Activated CD4-positive, alpha-beta T cell treated with anti-CD3 and anti-CD28 coated beads for 36 hours (primary cell): Measurements from ENCODE around the gene RFT1. TPM values are rescaled to one million over a fixed set of nuclear protein-coding genes. Genes with fewer than 3 reads are reported as not detected.

Experiments
- ATAC-seq: fragments of 200-7000 bp; cut with Tn5 transposase; one replicate; pipeline ENCODE4 v1.10.0; 2021; ENCODE audit warnings: mild to moderate bottlenecking, moderate library complexity
- CTCF ChIA-PET: fragments of 350-600 bp; sonication (Branson Sonifier 250); formaldehyde crosslinking; loops from one replicate; lab custom pipeline; 2021; ENCODE audit warnings: antibody characterized with exemption; lab: Charles Lee
- POLR2A ChIA-PET: fragments of 350-600 bp; sonication (Branson Sonifier 250); formaldehyde crosslinking; loops from one replicate; lab custom pipeline; 2021; ENCODE audit warnings: antibody characterized with exemption, inconsistent platforms; lab: Charles Lee
- DNase-seq: peaks from one replicate; pipeline ENCODE4 v3.0.0-alpha.2; 2020
- H3K27ac Mint-ChIP-seq: one replicate; pipeline ENCODE4 v1.8.0; 2021; ENCODE audit warnings: mixed read lengths
- H3K27me3 Mint-ChIP-seq: one replicate; pipeline ENCODE4 v1.8.0; 2021; ENCODE audit warnings: mixed read lengths
- H3K36me3 Mint-ChIP-seq: one replicate; pipeline ENCODE4 v1.8.0; 2021; ENCODE audit warnings: low read depth, mixed read lengths
- H3K4me1 Mint-ChIP-seq: one replicate; pipeline ENCODE4 v1.8.0; 2021; ENCODE audit warnings: mixed read lengths
- H3K4me3 Mint-ChIP-seq: one replicate; pipeline ENCODE4 v1.8.0; 2021; ENCODE audit warnings: mild to moderate bottlenecking, moderate library complexity, mixed read lengths
- H3K9me3 Mint-ChIP-seq: one replicate; pipeline ENCODE4 v1.8.0; 2021; ENCODE audit warnings: low read depth, mixed read lengths
- intact Hi-C, 2 experiments: fragments of 100-400 bp; cut with DNase I in 1 of 2; cut with micrococcal nuclease in 1 of 2; formaldehyde crosslinking; loops; one replicate each; pipeline versions ENCODE4 v1.14.2 to v1.15.1; 2022 to 2024; cut with DNase I, micrococcal nuclease
- total RNA-seq, 2 experiments: library from RNA; stranded (reverse); gene quantifications; one replicate each; pipeline ENCODE4 v1.2.3, GENCODE V29; 2021

The RFT1 gene
- total RNA-seq, 2 experiments from 2014 or later: 39.8 to 49.0 TPM

DNA sequence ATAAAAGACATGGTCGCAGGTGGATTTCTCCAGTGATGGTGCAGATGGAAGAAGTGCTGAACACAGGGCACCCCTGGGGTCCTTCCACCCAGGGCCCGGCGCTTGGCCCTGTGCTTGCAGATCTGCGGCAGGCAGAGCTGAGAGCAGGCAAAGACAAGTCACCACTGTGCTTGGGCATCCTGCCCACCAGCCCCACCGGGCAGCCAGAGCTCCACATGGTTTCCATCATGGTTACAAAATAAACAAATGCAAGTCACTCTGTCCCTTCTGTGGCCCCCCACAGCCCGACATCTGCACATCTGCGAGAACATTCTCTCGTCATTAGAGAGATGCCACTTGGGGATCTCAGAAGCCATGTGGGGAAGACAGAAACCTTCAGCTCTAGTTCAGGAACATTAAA is 46.7 kb downstream of the RFT1 start:
- Mint-ChIP-seq H3K27ac (no peak overlapping the region), H3K9me3 (no peaks in the 10 kb centered on the region)
- intact Hi-C loops: no loop called here

GRCh38 chr3:53082736-53083135 is 47.5 kb downstream of the RFT1 start:
- ATAC-seq: no peak
- Mint-ChIP-seq H3K9me3 (no peaks in the 10 kb centered on the region), H3K4me1 (peaks cover 5% of the 10 kb centered on the region), H3K27ac (no peak overlapping the region), H3K36me3 (peaks cover 8% of the 10 kb centered on the region), H3K4me3 (no peak overlapping the region), H3K27me3 (no peaks in the 10 kb centered on the region)
- POLR2A ChIA-PET: no interaction called here
- intact Hi-C loops: no loop called here
- CTCF ChIA-PET: no interaction called here
- no peak for DNase-seq

More for the DNA sequence above, 46.7 kb downstream of the RFT1 start:
- H3K4me3 Mint-ChIP-seq: no peak overlapping the region
- ATAC-seq: no peak
- H3K27me3 Mint-ChIP-seq: no peaks in the 10 kb centered on the region
- ChIA-PET CTCF (interaction anchor here (0.6 to 1.2 kb wide), 2 partner anchors 14 to 460 kb away, joined by 3 read pairs; no protein-coding TSS in a partner anchor), POLR2A (no interaction called here)
- peaks cover 5% of the 10 kb centered on the region for H3K4me1 Mint-ChIP-seq
- DNase-seq: no peak
- peaks cover 13% of the 10 kb centered on the region for H3K36me3 Mint-ChIP-seq

- intact Hi-C loops: no loop called here
- Mint-ChIP-seq H3K36me3 (peaks cover 6% of the 10 kb centered on the region), H3K4me3 (no peak overlapping the region), H3K9me3 (no peaks in the 10 kb centered on the region), H3K4me1 (peaks cover 5% of the 10 kb centered on the region), H3K27me3 (no peaks in the 10 kb centered on the region), H3K27ac (no peak overlapping the region)
- no peak for ATAC-seq
- ChIA-PET CTCF (no interaction called here), POLR2A (no interaction called here)
- no peak for DNase-seq
Observed at GRCh38 chr3:53081318-53081717, 48.9 kb downstream of the RFT1 start.

DNA sequence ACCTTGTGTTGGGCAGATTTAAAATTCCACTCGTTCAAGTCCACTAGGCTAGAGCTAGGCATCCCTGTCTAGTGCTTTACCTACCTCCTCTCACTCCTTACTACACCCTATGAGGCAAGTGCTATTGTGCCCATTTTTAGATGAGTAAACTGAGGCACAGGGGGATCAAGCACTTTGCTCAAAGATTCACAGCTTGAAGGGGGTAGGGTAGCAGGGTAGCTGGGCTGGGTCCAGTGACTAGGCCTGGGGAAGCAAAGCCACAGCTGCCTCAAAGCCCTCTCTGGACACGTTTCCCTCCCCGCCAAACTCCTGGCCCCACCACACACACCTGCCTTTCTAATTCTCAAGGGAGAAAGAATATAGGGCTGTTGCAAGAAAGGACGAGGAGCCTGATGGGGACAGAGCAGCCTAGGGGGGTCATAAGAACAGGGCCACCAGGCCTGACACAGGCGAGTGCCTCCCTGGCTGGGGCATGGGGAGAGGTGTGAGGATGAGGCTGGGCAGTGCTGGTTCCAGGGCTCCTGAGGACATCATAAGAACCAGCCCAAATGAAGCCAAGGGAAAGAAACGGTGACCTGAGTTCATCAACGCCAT is 49.5 kb downstream of the RFT1 start:
- Mint-ChIP-seq H3K36me3 (peaks cover 6% of the 10 kb centered on the region), H3K4me3 (no peak overlapping the region), H3K27me3 (no peaks in the 10 kb centered on the region), H3K4me1 (peaks cover 5% of the 10 kb centered on the region), H3K27ac (no peak overlapping the region), H3K9me3 (no peaks in the 10 kb centered on the region)
- ChIA-PET POLR2A (no interaction called here), CTCF (no interaction called here)
- DNase-seq (no peak), ATAC-seq (no peak)
- intact Hi-C loops: no loop called here

DNA sequence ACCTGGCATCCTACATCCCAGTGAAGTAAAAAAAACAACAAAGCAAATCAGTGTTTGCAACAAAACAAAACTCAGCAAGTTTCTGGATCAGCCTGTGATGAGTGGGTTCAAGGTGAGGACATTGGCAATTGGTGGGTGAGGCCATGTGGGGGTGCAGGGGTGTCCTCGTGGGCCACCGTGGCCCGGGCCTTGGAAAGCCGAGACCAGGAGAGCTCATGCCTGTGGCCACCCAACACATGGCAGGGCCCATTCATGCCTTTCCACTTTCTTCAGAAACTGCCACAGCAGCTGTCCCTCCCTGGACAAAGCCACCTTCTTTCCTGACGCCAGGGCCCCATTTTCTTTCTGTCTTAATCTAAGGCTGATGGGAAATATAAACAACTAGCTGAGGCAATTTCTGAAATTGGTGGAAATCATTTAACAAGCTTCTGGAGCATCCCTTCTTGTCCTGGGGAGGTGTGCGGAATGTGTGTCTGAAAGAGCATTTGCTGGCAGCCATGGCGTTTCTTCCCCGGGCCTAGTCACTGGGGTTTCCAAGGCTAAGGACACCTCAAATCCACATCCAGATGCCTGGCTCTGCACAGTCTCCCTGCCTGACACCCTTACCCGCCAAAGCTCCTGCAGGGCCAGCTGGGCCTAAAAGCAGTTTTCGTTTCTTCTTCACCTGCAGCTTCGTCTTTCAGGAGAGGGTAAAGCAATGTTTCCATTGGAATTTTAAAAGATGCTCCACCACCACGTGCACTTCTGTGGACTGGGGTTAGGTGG is 50.3 kb downstream of the RFT1 start:
- Mint-ChIP-seq H3K36me3 (peaks cover 3% of the 10 kb centered on the region), H3K4me1 (peaks cover 5% of the 10 kb centered on the region), H3K4me3 (no peak overlapping the region), H3K9me3 (no peaks in the 10 kb centered on the region), H3K27me3 (no peaks in the 10 kb centered on the region), H3K27ac (no peak overlapping the region)
- ChIA-PET CTCF (interaction anchor here (0.7 to 1.1 kb wide), 2 partner anchors 38 to 194 kb away, joined by 3 read pairs; no protein-coding TSS in a partner anchor), POLR2A (no interaction called here)
- DNase-seq (no peak), ATAC-seq (no peak)
- intact Hi-C loops: no loop called here

DNA sequence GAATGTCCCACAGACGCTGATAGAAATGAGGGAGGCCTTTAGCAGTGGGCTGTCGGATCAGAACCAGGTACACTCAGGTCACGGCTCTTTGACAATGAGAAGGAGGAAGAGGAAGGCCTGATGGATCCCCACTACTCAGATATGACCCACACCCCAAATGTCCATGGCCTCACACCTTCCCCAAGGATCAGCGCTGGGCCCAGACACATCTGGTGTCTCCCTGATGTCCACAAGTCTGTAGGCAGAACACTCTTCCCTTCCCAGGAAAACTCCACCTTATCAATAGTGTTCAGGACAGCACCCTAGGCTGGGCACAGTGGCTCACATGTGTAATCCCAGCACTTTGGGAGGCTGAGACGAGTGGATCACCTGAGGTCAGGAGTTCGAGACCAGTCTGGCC is 51.1 kb downstream of the RFT1 start:
- Mint-ChIP-seq H3K9me3 (no peaks in the 10 kb centered on the region), H3K36me3 (peaks cover 2% of the 10 kb centered on the region), H3K4me3 (no peak overlapping the region), H3K27ac (no peak overlapping the region), H3K4me1 (peaks cover under 1% of the 10 kb centered on the region), H3K27me3 (no peaks in the 10 kb centered on the region)
- intact Hi-C loops: no loop called here
- DNase-seq (no peak), ATAC-seq (no peak)
- ChIA-PET POLR2A (no interaction called here), CTCF (interaction anchor here (0.6 to 1.1 kb wide), 2 partner anchors 9 to 194 kb away, joined by 3 read pairs; no protein-coding TSS in a partner anchor)

DNA sequence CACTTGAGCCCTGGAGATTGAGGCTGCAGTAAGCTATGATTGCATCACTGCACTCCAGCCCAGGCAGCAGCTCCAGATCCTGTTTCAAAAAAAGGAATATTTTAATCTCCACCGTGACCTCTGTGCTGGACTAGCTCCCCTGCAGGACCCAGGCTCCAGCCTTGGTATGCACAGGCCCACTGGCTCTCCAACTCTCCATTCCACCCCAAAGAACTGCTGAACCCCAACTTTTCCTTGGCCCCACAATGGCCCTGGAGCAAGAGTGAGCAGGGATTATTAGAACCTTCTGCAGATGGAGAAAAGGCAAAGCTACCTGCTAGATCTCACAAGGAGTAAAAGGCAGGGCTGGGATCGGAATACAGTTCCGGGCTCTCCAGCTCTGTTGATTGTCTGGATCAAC is 51.6 kb downstream of the RFT1 start:
- intact Hi-C loops: no loop called here
- Mint-ChIP-seq H3K4me3 (no peak overlapping the region), H3K27me3 (no peaks in the 10 kb centered on the region), H3K9me3 (no peaks in the 10 kb centered on the region), H3K4me1 (no peaks in the 10 kb centered on the region), H3K27ac (no peak overlapping the region), H3K36me3 (no peaks in the 10 kb centered on the region)
- POLR2A ChIA-PET: no interaction called here
- DNase-seq: no peak
- CTCF ChIA-PET: interaction anchor here (0.6 to 1.1 kb wide), 2 partner anchors 8 to 193 kb away, joined by 3 read pairs; no protein-coding TSS in a partner anchor
- ATAC-seq: no peak

DNA sequence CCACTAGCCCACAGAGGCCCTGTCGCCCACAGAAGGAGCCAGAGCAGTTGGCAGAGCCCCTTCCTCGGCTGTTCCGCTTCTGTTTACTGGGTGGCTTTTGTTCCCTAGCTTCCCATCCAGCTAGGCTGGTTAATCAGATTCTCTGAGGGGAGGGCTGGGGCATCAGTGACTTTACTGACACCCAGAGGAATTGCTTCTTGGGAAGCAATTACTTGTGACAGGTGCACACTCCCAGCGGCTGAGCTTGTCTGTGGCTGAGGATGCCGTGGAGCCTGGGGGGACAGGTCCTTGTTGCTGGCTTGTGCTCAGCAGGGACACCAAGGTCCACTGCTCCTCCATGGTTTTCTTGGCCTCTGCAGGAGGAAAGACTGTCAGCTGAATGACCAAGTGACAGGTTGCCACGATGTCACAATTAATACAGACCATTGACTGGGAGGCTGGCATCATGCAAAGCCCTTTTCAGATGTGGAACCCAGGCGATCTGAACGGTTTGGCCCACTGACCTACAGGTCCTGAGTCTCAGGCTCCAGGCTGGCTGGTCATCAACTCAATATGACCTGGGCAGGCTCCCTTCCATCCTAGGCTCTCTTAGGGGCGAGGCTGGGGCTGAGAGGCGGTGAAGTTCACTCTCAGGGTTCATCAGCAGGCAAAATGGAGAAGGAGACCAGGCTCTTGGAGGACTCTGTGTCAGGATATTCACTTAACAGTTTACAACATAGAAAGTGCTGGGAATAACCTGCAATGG is 52.6 kb downstream of the RFT1 start:
- Mint-ChIP-seq H3K4me3 (no peak overlapping the region), H3K4me1 (peaks cover 9% of the 10 kb centered on the region), H3K27me3 (no peaks in the 10 kb centered on the region), H3K9me3 (no peaks in the 10 kb centered on the region), H3K36me3 (no peaks in the 10 kb centered on the region), H3K27ac (no peak overlapping the region)
- ATAC-seq (no peak), DNase-seq (no peak)
- intact Hi-C loops: no loop called here
- ChIA-PET CTCF (interaction anchor here (0.7 to 1.1 kb wide), 2 partner anchors 15 to 120 kb away, joined by 4 to 5 read pairs; no protein-coding TSS in a partner anchor), POLR2A (no interaction called here)

DNA sequence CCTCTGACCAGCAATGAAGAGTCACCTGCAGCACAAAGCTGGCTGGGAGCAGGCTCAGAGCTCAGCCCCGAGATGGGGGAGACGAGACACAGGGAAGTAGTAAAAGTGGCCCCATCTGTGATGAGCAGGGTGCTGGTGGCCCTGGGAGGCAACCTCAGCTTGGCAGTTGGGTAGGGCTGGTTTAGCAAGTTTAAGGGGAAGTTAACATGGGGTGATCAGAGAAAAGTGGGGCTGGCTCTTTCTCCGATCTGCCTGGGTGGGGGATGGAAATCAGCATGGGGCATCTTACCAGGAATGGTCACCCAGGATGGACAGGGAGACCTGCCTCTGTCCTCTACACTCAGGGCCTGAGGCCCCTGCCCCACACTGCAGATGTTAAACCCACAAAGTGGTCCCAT is 54.5 kb downstream of the RFT1 start:
- ChIA-PET CTCF (interaction anchor here (0.8 kb wide), 1 partner anchor 108 kb away, joined by 3 read pairs; no protein-coding TSS in a partner anchor), POLR2A (no interaction called here)
- Mint-ChIP-seq H3K27me3 (no peaks in the 10 kb centered on the region), H3K9me3 (no peaks in the 10 kb centered on the region), H3K27ac (no peak overlapping the region), H3K4me3 (no peak overlapping the region), H3K36me3 (no peaks in the 10 kb centered on the region), H3K4me1 (peaks cover 18% of the 10 kb centered on the region)
- no peak for DNase-seq
- no peak for ATAC-seq
- intact Hi-C loops: no loop called here

DNA sequence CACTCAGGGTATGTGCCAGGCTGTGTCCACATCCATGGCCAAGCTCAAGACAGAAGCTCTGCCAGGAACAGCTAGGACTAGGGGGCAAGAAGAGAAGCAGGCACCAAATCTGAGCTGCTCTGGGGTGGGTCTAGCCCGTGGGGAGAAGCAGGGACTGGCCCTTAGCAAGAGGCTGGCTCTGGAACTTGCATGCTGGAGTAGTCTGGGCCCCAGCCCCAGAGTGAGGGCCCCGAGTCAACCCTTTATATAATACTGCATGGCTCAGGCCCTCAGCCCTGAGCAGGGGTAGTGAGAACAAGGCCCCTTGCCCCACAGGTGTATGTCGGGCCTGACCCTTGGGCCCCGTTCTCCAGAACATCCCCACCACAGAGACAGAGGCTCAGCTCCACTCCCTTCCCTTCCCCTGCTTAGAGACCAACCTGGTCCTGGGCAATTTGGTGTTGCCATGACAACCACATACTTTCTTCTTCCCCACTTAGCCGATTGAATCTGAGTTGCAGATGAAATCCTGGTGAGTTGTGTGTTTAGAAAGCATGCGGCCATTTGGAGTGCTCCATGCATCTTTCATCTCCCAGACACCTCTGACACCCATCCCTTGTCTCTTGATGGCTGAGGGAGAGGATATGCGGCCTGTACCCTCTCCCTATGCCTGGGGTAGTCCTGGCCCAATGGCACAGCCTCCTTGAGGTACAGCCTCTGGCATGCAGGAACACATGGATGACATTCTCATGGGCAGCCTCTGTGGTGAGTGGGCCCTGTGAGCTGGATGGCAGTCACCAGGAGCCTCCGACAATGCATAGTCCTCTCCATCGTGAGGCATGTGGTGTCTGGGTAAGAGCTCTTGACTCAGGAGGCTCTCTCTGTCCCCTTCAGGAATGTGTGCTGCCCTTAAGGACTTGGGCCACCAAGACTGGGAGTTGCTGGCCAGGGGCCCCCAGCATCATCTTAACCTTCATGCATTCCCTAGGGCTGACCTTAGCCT is 55.2 kb downstream of the RFT1 start:
- H3K27ac Mint-ChIP-seq: no peak overlapping the region
- H3K4me3 Mint-ChIP-seq: no peak overlapping the region
- DNase-seq: no peak
- H3K36me3 Mint-ChIP-seq: no peaks in the 10 kb centered on the region
- H3K4me1 Mint-ChIP-seq: peaks cover 18% of the 10 kb centered on the region
- CTCF ChIA-PET: interaction anchor here (0.6 to 0.8 kb wide), 3 partner anchors 27 to 178 kb away, joined by 3 to 4 read pairs (median 3); partner anchors contain the start of gene STIMATE
- no peaks in the 10 kb centered on the region for H3K27me3 Mint-ChIP-seq
- POLR2A ChIA-PET: no interaction called here
- intact Hi-C loops: no loop called here
- no peaks in the 10 kb centered on the region for H3K9me3 Mint-ChIP-seq
- ATAC-seq: no peak
